HK-2 (cell line): ENCODE measurements around the gene ABHD11.

Source experiments
- DNase-seq: peaks from one replicate; pipeline ENCODE4 v3.0.0-alpha.2; 2018; ENCODE audit not compliant: unreplicated experiment

The ABHD11 gene

GRCh38 chr7:73701357-73701995 is 37.1 kb downstream of the ABHD11 start:
- no peak for DNase-seq

- DNase-seq: no peak
These were observed 37.9 kb downstream of the ABHD11 start for GRCh38 chr7:73700581-73701134.

- no peak for DNase-seq
These were observed 38.6 kb downstream of the ABHD11 start for GRCh38 chr7:73700069-73700423.

GRCh38 chr7:73699370-73700068 is 39.1 kb downstream of the ABHD11 start:
- no peak for DNase-seq

DNA sequence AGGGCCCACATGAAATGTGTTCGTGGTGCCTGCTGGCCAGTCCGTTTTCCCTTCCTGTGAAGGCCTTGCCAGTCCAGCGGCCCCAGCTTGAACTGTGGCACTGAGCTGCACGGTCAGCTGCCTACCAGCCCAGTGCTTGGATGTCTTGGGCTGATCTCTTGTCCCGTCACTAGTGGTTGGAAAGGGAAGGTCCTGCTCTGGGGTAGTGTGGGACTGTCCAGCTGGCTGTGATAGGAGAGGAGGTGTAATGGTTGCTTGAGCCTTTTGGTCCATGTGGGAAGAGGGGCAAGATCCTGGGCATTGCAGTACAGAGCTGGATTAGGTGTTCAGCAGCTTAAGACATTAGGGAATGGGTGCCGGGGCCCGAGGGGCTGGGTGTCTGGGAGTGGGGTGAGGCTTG is 40.2 kb downstream of the ABHD11 start:
- no peak for DNase-seq

DNA sequence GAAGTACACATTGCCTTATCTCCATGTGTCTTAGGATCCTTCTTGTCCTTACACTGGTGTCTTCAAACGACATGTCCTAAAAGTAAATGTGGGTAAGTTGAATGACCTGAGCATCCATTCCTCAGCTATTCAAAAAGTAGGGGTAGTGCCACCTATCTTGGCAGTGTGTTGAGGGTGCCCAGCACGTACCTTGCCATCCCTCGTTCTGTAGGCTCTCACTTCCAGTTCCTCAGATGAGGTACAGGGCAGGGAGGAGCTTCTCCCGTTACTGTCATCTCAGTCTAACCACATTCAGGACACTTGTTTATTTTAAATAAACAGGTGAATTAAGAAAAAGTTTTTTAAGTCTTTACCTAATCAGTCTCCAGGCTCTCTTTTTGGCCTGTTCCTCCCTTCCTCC is 42.2 kb downstream of the ABHD11 start:
- no peak for DNase-seq

- DNase-seq: no peak
These were observed 48.0 kb downstream of the ABHD11 start for GRCh38 chr7:73690646-73691045.

- no peak for DNase-seq
These were observed 50.3 kb downstream of the ABHD11 start for GRCh38 chr7:73688288-73688687.
